Nucleus accumbens (tissue), 56 donors: Measurements from ENCODE around the gene FAT2.
A peak's percentile ranks its signal among the peaks of the same experiment; 100 is the strongest.

Source experiments
- DNase-seq, 56 donors: peaks; one replicate each; lab custom pipeline; 2025; lab: John Stamatoyannopoulos, UW

The FAT2 gene

GRCh38 chr5:151556806-151557205 is 34.3 kb downstream of the FAT2 start:
- peak in 3 of 56 donors; percentile 5 to 24 (median 9) for DNase-seq

- DNase-seq, result no peak
Measured at GRCh38 chr5:151555760-151556576, 35.2 kb downstream of the FAT2 start.

- no peak for DNase-seq
Measured at GRCh38 chr5:151553695-151554094, 37.4 kb downstream of the FAT2 start.

- DNase-seq, result no peak
Measured at GRCh38 chr5:151553130-151553670, 37.9 kb downstream of the FAT2 start.

GRCh38 chr5:151551985-151552384 is 39.1 kb downstream of the FAT2 start:
- no peak for DNase-seq

- no peak for DNase-seq
Measured at GRCh38 chr5:151550146-151550545, 41.0 kb downstream of the FAT2 start.

- DNase-seq, result no peak
Measured at GRCh38 chr5:151549713-151550112, 41.4 kb downstream of the FAT2 start.

- DNase-seq, result no peak
Measured at GRCh38 chr5:151547364-151547763, 43.8 kb downstream of the FAT2 start.

GRCh38 chr5:151541571-151541970 is 49.6 kb downstream of the FAT2 start:
- no peak for DNase-seq
